Measurements from ENCODE around the gene CLIP3. TPM values are rescaled to one million over a fixed set of nuclear protein-coding genes. Genes with fewer than 3 reads are reported as not detected.
A peak's percentile ranks its signal among the peaks of the same experiment; 100 is the strongest.

The CLIP3 gene
- total and polyA plus RNA-seq, 8 donors, result 1.2 to 9.1 (median 3.1) TPM

DNA sequence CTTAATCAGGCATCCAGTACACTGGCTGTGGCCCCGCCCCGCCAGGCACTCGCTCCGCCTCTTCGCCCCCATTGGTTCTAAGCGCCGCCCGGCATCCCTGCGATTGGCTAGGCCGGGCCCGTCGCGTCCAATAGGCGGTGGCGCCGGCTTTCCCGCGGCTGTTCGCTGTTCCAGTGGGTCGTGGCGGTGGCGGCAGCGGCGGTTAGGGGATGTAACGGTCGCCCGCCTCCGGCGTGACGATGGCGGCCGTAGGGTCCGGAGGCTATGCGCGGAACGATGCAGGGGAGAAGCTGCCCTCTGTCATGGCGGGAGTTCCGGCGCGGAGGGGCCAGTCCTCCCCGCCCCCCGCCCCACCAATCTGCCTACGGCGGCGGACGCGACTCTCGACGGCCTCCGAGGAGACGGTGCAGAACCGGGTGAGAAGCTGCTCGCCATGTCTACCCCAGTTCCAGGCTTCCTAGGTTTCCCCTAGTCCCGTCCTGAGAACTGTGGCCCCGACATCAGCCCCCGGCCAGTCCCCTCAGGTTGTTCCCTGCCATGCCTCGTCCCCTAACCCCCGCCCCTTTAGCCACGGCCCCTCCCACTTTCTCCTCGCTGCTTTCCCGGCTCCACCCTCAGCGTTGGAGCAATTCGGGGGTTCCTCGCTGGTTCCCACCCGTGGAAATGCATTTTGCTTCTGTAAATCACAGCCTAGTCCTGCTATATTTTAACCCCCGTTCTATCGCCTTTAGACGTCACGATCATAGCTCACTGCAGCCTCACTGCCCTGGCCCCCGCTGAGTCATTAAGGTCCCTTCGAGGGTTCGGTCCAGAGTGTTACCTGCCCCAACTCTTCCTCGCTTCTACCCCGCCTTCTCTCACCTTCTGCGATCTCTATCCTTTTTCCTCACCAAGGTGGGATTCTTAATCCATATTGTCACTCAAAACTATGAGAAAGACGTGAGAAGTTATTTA is 22.3 kb upstream of the CLIP3 start, which contains the start of gene WDR62:
TSS of gene WDR62 (plus strand) at position 165 of the 954 bp plus-strand sequence. CDS start at position 240, 75 bp downstream.
- intact Hi-C loops (cut with DNase I), result no loop called here

DNA sequence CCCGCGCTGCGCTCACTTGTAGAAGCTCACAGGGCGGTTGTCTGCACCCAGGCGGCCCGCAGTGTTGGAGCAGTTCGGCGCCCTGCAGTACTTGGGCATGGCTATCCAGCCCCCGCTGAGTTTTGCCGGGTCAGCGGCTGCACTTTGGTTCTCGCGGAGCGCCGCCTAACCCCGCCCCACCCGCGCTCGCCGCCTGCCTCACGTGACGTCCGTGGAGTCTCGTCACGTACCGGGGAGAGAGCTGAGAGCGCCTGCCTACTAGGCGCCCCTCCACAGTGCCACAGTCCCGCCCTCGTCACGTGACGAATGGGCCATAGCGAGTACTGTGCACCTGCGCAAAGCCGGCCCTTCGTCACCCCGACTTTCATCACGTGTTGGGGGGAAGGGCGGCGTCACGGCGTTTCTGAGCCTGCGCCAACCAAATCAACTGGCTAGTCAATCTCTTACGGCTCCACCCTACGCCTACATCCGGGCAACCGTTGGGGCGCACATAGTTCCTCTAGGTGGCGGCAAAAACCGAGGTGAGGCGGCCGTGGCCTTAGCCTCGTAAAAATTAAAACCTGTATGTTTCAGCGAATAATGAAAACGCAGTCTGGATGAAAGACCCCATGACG is 21.6 kb upstream of the CLIP3 start, which contains the start of gene THAP8:
TSS of gene THAP8 (minus strand) at position 167 of the 614 bp plus-strand sequence. CDS start at position 99, 68 bp downstream.
- 0 to 1% methylated on average over 40 to 56 of the region's 56 CpGs for WGBS, 2 donors
- peak; percentile 84 for FAIRE-seq

More for the DNA sequence above, 22.3 kb upstream of the CLIP3 start, which contains the start of gene WDR62:
- no peaks in the 10 kb centered on the region for H3K36me3 ChIP-seq
- FAIRE-seq (no peak), ATAC-seq (peak; percentile 82 to 91 (median 86)), DNase-seq (peak; percentile 89 to 97 (median 94))
- H3K27ac ChIP-seq, result peak within 1 kb of the TSS; percentile 80 to 96 (median 92)
- H3K4me3 ChIP-seq, result peak within 1 kb of the TSS; percentile 38 to 67 (median 56)
- WGBS, 2 donors, result 1% methylated on average over 68 to 76 of the region's 76 CpGs
- TF ChIP-seq, protein P1, sequence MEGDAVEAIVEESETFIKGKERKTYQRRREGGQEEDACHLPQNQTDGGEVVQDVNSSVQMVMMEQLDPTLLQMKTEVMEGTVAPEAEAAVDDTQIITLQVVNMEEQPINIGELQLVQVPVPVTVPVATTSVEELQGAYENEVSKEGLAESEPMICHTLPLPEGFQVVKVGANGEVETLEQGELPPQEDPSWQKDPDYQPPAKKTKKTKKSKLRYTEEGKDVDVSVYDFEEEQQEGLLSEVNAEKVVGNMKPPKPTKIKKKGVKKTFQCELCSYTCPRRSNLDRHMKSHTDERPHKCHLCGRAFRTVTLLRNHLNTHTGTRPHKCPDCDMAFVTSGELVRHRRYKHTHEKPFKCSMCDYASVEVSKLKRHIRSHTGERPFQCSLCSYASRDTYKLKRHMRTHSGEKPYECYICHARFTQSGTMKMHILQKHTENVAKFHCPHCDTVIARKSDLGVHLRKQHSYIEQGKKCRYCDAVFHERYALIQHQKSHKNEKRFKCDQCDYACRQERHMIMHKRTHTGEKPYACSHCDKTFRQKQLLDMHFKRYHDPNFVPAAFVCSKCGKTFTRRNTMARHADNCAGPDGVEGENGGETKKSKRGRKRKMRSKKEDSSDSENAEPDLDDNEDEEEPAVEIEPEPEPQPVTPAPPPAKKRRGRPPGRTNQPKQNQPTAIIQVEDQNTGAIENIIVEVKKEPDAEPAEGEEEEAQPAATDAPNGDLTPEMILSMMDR (IDR thresholded peaks at IDR 0.05), result no peak
- H3K4me1 ChIP-seq, result peaks cover 0 to 5% (median 4%) of the 10 kb centered on the region in 3 donors
- H3K27me3 ChIP-seq, result no peaks in the 10 kb centered on the region
- no peaks in the 10 kb centered on the region for H3K9me3 ChIP-seq

DNA sequence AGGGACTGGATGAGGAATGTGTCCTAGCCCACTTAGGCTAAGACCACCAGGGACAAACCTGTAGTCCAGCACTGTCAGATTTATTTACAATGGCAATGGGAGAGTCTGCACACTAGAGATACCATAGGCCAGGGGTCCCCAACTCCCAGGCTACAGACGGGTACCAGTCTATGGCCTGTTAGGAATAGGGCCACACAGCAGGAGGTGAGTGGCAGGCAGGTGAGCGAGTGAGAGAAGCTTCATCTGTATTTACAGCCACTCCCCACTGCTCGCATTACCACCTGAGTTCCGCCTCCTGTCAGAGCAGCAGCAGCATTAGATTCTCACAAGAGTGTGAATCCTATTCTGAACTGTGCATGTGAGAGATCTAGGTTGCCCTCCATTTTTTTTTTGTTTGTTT is 19.0 kb upstream of the CLIP3 start:
- WGBS, 2 donors, result 92 to 97% methylated on average over 4 of the region's 4 CpGs
- Histone ChIP-seq H3K36me3 (no peaks in the 10 kb centered on the region), H3K27ac (no peak overlapping the region), H3K9me3 (no peaks in the 10 kb centered on the region), H3K27me3 (no peaks in the 10 kb centered on the region), H3K4me3 (no peak overlapping the region), H3K4me1 (peaks cover 0 to 5% (median 4%) of the 10 kb centered on the region in 3 donors)
- ATAC-seq, result no peak
- intact Hi-C loops (cut with DNase I), result no loop called here
- TF ChIP-seq, protein P1 (IDR thresholded peaks at IDR 0.05), result no peak
- no peak for DNase-seq
- FAIRE-seq, result no peak

More for the DNA sequence above, 21.6 kb upstream of the CLIP3 start, which contains the start of gene THAP8:
- peak; percentile 89 to 95 (median 92) for ATAC-seq
- peak; percentile 97 to 100 (median 100) for DNase-seq
- Histone ChIP-seq H3K4me3 (peak within 1 kb of the TSS; percentile 38 to 67 (median 56)), H3K4me1 (peaks cover 0 to 5% (median 4%) of the 10 kb centered on the region in 3 donors), H3K36me3 (no peaks in the 10 kb centered on the region), H3K9me3 (no peaks in the 10 kb centered on the region), H3K27me3 (no peaks in the 10 kb centered on the region), H3K27ac (peak within 1 kb of the TSS; percentile 80 to 96 (median 92))
- TF ChIP-seq, protein P1 (IDR thresholded peaks at IDR 0.05), result peak in 2 of 4 donors; percentile 34 to 43
- intact Hi-C loops (cut with DNase I), result no loop called here

DNA sequence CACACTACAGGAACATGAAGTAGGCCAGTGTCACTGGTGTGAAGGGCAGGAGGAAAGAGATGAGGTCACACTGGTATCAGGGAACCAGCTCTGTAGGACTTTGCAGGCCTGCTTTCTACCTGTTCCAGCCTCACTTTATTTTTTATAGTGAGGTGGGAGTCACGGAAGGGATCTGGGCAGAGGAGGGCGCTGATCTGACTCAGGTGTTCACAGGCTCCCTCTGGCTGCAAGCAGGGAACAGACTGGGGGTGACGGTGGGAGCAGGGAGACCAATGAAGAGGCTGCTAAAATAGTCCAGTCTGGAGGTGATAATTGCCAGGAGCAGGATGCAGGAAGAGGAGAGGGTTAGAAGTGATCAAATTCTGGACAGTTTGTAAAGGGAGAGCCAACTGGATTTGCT is 18.6 kb upstream of the CLIP3 start:
- H3K4me1 ChIP-seq, result peaks cover 0 to 5% (median 4%) of the 10 kb centered on the region in 3 donors
- H3K27ac ChIP-seq, result no peak overlapping the region
- FAIRE-seq, result no peak
- H3K36me3 ChIP-seq, result no peaks in the 10 kb centered on the region
- intact Hi-C loops (cut with DNase I), result no loop called here
- ATAC-seq, result no peak
- no peaks in the 10 kb centered on the region for H3K27me3 ChIP-seq
- no peak for DNase-seq
- 62 to 63% methylated on average over 3 of the region's 3 CpGs for WGBS, 2 donors
- no peak overlapping the region for H3K4me3 ChIP-seq
- TF ChIP-seq, protein P1 (IDR thresholded peaks at IDR 0.05), result no peak
- H3K9me3 ChIP-seq, result no peaks in the 10 kb centered on the region
